ENCODE data around the gene TYROBP.

DNA sequence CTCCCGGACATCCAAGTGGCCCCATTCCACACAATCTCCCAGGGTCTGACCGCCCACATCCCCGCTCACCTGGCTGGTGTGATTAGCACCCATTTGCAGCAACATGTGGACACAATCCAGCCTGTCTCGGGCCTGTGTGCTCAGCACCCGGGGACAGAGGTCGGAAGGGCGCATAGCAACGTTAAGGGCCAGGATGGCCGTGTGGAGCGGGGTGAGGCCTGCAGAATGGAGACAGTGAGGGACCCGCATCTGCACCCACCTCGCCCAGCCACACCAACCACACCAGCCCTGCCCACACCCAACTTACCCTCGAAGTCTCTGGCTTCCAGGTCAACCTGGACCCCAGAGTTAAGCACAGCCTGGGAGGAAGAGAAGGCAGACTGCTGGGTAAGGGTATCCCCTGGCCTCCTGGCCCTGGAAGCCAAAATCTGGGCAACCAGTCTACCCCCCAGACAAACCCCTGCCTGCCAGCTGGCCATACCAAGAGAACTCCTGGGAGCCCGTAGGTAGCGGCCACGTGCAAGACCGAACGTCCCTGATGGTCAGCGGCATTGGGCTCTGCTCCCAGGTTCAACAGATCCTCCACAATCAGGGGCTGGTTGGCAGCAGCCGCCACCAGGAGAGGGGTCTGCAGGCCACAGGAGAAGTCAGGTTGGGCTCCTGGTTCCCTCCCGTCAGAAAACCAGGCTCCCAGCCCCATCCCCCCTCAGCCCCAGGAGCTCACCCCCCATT is 12.0 kb downstream of the TYROBP start:
- no peak for TF ChIP-seq FOXK2 (IDR thresholded peaks at IDR 0.05)
- TF ChIP-seq BHLHE40 (IDR thresholded peaks at IDR 0.05; ENCODE audit: borderline replicate concordance) = no peak
- TF ChIP-seq ARNT (IDR thresholded peaks at IDR 0.05) = no peak
- no peak for TF ChIP-seq SP1 (IDR thresholded peaks at IDR 0.05)
- TF ChIP-seq FOXM1 (IDR thresholded peaks at IDR 0.05; ENCODE audit: borderline replicate concordance) = no peak
- TF ChIP-seq NFRKB (IDR thresholded peaks at IDR 0.05) = no peak
- TF ChIP-seq FOXA1 (IDR thresholded peaks at IDR 0.05) = no peak
- no peak for TF ChIP-seq SUZ12 (IDR thresholded peaks at IDR 0.05)
- TF ChIP-seq TARDBP (IDR thresholded peaks at IDR 0.05) = no peak
- no peak for TF ChIP-seq HDGF (IDR thresholded peaks at IDR 0.05; ENCODE audit: borderline replicate concordance)
- TF ChIP-seq LEF1 (IDR thresholded peaks at IDR 0.05; ENCODE audit: borderline replicate concordance) = no peak
- no peak for TF ChIP-seq ZNF384 (IDR thresholded peaks at IDR 0.05)
- TF ChIP-seq ELF4 (IDR thresholded peaks at IDR 0.05) = no peak
